ENCODE results near the gene DEFB123.

Gene DEFB123

DNA sequence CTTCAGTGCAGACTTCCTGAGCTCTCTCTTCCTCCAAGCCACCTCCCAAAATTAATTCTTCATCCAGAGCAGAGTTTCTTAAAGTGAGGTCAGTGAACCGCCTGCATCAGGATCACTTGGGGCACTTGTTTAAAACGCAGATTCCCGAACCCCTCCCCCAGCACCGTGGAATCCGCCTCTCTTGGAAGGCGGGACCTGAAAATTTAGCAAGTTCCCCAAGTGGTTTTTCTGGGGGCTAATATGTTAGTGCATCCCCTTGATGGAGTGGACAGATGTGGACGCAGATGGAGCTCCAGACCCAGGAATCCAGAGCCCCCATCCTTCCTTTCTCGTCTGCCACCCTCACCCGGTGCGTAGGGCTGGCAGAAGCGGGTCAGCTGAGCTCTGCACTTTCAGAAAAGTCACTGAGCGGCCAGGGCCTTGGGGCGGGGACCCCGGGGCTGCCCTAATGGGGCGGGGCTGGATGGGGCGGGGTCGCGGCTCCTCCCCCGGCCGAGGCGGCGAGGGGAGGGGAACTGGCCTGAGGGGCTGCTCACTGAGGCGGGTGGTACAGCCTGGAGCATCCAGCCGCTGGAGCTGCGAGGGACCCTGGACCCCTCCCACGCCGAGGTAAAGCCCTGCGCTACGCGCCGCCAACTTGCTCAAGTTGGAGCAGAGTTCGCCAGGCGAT is 34.5 kb downstream of the DEFB123 start, which contains the start of the genes DEFB124 and REM1:
Gene DEFB124 (minus strand): TSS at position 370 of the 670 bp plus-strand sequence. CDS start 2,114 bp downstream, outside the sequence.
Gene REM1 (plus strand): TSS at position 531 of the 670 bp plus-strand sequence. CDS start 1,158 bp downstream, outside the sequence.
- no peak for DNase-seq

DNA sequence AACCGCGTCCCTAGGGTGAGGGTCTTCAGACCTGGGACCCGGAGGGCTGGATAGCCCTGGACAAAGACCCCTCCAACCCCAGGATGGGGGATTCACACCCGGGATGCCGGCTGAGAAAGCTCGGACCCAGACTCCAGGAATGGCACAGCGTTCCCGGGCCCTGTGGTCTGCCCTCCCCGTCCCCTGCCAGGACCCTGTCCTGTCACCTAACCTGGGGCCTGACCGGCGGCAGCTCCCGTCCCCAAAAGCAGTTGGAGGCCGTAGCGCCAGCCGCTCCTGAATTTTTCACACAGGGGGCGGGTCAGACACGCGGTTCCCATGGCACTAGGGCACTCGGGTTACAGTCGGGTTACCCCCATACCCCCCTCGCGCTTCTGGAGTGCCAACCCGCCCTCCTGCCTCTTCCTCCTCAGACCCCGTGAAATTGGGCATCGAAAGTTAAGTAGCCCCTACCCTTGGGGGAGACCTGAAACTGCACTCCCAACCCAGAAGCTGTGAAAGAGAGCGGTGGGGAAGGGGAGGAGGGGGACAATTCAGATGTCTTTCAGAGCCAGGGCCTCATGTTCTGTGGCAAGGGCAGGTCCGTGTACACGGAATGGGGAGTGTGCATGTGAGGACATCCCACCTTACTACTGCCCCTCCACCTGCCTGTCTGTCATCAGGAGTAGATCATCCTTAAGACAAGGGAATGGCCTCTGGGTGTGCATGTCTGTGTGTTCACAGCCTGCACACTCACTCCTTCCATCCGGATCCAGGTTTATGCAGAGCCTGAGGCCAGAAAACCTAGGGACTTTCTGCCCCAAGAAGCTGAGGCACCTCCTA is 35.3 kb downstream of the DEFB123 start:
- DNase-seq = no peak

DNA sequence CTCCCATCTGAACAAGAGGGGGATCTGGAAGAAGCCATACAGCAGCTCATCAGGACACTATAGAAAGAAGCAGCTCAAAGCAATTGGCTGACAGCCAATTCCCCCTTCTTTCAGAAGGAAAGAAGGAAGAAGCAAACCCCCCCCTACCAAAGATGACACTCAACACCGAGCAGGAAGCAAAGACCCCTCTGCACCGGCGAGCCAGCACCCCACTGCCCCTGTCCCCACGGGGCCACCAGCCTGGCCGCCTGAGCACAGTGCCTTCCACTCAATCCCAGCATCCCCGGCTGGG is 35.8 kb downstream of the DEFB123 start:
- DNase-seq = no peak

DNA sequence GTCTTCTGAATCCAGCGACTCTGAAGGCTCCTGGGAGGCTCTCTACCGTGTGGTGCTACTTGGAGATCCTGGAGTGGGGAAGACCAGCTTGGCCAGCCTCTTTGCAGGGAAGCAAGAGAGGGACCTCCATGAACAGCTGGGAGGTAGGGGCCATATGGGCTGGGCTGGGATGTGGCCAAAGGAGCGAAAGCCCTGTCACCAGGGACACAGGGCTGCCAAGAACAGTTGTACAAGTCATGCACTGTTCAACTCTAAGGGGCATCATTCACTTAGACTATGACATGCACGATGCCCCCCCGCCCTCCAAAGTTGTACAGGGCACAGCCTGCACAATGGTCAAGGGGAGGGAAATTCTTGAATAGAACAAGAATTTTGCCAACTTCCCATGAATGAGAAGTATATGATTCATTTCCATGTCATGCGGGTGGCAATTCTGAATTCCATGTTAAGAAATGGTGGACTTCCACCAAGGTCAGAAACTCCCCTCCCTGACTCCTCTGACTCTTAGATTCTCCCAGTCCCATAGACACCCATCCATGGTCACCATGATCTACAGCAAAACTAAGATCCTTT is 36.3 kb downstream of the DEFB123 start:
- peak; percentile 23 to 53 for DNase-seq

DNA sequence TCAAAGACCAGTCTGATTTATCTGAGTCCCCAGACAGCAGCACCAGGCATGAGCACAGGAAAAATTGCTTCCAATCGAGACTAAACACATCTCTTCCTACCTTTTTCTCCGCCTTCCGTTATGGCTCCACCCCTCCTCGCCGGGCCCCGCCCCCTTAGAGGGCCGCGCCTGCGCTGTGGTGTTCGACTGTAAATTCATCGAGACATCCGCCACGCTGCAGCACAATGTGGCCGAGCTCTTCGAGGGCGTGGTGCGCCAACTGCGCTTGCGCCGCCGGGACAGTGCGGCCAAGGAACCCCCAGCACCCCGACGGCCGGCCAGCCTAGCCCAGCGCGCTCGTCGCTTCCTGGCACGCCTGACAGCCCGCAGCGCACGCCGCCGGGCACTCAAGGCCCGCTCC is 43.6 kb downstream of the DEFB123 start:
- DNase-seq = no peak

DNA sequence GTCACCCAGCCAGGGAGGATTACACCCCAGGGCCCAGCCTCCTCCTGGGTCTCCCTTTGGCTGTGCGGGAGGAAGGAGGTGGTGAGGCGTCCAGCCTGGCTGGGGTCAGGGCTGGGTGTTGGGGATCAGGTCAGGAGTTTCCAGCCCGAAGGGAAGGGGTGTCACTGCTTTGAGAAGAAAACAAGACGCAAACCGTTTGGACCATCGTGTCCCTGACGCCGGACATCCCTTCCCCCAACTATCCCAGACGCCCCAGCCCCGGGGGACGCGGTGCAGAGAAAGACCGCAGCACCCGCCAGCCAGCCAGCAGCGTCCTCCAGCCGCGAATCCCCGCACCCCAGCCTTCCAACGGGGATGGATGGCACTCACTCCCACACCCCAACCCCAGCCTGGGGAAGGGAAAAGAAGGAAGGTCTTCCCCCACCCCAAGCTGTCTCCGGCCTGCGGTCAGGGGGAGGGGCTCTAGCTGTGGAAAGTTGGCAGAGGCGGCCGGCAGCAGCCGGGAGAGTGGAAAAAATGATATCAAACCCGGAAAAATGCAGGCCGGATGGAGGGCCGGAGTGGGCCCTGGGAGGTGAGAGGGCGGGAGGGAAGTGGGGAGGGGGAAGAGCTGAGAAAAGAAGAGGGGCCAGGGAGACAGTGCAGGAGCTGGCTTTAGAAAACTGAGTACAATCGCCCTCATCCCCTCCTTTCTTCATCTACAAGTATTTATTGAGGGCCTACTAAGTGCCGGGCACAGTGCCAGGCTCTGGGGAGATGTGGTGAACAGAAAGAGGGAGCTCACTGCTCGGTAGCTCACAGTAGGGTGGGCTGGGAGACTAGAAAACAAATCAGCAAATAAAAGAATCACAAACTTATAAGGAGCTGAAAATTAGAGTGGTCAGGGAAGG is 45.3 kb downstream of the DEFB123 start:
- DNase-seq = no peak

DNA sequence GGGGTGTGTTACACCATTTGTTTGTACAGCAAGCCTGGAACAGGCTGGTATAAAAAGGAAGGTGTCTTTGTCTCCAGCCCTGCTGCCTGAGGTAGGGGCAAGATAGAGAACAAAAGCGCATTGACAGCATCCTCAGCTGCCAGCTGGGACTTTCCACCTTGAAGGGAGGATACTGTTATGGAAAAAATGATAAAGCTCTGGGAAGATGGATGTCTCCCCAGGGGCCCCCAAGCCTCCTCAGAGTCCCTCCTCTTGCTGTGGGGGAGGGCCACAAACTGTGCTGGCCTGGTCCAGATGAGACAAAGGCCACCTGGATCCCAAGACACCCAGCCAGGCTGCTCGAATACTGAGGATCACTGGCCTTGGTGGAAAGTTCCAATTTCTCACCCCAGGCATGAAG is 47.7 kb downstream of the DEFB123 start:
- DNase-seq = no peak

DNA sequence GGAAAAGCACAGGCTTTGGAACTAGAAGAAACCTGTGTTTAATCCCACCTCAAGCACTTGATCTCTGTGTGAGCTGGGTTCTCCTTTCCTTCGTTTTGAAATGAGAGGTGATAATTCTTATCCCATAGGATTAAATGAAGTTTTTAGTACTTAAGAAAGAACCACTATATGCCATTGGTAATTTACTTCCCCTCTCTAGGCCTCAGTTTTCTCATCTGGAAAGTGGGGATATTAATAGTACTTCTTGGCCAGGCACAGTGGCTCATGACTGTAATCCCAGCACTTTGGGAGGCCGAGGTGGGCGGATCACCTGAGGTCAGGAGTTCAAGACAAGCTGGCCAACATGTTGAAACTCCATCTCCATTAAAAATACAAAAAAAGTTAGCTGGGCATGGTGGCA is 48.7 kb downstream of the DEFB123 start:
- no peak for DNase-seq

DNA sequence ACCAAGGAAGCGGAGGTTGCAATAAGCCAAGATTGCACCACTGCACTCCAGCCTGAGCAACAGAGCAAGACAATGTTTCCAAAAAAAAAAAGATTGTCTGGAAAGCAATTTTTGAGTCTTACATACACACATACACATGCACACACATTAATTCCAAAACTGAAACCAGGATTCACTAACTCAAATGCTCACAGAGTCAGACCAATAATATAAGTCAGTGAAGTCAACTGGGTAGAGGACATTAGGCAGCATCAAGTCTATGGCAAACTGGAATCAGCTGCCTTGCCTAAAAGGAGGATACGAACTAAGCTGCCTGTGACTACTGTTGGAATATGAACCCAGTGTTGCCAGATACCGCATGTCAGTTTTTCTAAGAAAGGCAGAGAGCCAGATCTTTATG is 50.3 kb downstream of the DEFB123 start:
- no peak for DNase-seq

DNA sequence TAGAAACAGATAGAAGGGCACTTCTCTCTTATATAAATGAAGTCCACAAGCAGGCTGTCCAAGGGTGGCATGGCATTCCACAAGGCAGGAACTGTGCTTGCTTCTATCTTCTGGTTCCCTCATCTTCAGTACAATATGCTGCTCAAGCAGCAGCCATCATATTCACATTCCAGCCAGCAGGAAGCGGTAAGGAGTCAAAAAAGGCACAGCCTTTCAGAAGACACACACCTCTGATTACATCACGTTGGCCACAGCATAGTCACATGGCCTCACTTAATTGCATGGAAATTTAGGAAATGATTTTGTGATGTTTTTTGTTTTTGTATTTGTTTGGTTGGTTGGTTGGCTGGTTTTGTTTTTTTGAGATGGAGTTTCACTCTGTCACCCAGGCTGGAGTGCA is 53.7 kb downstream of the DEFB123 start:
- peak in 1 of 2 donors; percentile 40 for DNase-seq

DNA sequence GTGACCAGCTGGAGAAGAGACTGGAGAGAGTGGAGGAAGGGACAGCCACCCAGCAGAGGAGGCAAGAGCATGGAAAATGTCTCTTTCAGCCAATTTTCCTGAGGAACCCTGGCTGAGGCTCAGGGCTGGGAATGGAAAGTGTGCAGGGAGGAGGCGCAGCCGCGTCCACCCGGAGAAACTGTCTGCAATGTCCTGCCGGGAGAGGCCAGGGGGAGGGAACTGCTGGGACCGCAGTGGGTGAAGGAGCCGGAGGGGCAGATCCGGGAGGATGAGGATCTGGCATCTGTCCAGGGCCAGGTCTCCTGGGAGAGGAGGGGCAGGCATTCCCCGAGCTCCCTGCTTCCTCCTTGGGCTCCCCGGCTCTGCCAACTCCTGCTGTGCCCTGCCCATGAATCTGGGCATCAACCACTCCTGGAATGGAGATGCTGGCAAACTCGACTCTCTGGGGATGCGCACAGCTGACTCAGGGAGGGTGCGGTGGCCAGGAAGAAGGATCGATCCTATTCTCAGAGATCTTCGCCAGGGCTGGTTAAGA is 56.4 kb downstream of the DEFB123 start:
- DNase-seq = no peak

DNA sequence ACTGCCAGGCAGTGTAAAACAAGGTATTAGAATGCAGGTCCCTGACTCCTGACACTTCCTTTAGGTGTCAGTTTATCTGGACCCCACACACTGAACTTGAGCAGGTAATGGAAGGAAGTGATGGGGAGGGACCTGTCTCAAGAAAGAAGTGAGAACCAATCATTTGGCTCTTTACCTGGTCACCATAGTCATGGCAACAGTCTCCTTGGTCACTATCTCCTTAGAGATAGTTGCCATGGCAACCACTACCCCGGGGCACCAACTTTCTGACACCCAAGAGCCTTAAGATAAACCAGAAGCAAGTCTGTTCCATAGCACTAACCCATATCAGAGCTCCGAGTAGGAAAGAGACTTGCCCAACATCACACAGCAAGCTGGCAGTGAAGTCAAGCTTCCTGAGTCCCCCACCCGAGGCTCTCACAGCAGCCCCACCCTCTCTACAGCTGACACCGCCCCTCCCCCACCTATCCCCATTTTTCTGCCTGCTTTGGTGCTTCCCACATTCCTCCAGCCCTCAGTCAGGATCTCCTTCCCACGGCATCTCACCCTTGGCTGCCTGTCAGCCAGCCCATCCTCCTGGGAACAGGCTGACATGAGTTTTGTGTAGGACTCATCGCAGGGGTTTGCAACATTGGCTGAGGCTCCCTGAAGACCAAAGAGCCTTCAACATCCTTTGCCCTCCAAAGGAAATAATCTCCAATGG is 57.6 kb downstream of the DEFB123 start:
- DNase-seq = no peak
